IgD-negative memory B cell (primary cell): Measurements from ENCODE around the gene COMMD4. TPM values are rescaled to one million over a fixed set of nuclear protein-coding genes. Genes with fewer than 3 reads are reported as not detected.
"Not testable (repeated sequence)": the region's sequence is repeated elsewhere in the genome, so short reads cannot be mapped to it uniquely, and the experiment has no call there.

ENCODE experiments used
- H3K27ac Mint-ChIP-seq, 3 donors: one replicate each; pipeline ENCODE4 v1.8.0; 2020 to 2022; ENCODE audit warnings: mild to moderate bottlenecking in 3 of 3, mixed read lengths in 3 of 3, moderate library complexity in 1 of 3
- H3K27me3 Mint-ChIP-seq: one replicate; pipeline ENCODE4 v1.8.0; 2021; ENCODE audit warnings: mixed read lengths
- H3K36me3 Mint-ChIP-seq: one replicate; pipeline ENCODE4 v1.8.0; 2020; ENCODE audit warnings: mild to moderate bottlenecking, mixed read lengths
- H3K4me1 Mint-ChIP-seq, 3 donors: one replicate each; pipeline ENCODE4 v1.8.0; 2020 to 2022; ENCODE audit warnings: mixed read lengths in 3 of 3, mild to moderate bottlenecking in 1 of 3
- H3K4me3 Mint-ChIP-seq, 4 donors: one replicate each; pipeline ENCODE4 v1.8.0; 2020 to 2022; ENCODE audit warnings: mild to moderate bottlenecking in 4 of 4, mixed read lengths in 4 of 4, moderate library complexity in 3 of 4
- H3K9me3 Mint-ChIP-seq, 3 donors: one replicate each; pipeline ENCODE4 v1.8.0; 2020 to 2021; ENCODE audit warnings: mixed read lengths in 3 of 3, mild to moderate bottlenecking in 1 of 3
- polyA plus RNA-seq: library from polyadenylated mRNA; unstranded; fragments of 300-500 nt; fragmentation: Illumina TruSeq; gene quantifications from one replicate; pipeline ENCODE4 v1.2.3, GENCODE V29; 2021

COMMD4 gene
- polyA plus RNA-seq, 1 donor from 2014 or later, result 36.2 TPM

GRCh38 chr15:75367913-75368688 lies 32.2 kb downstream of the COMMD4 start, which contains the start of gene MAN2C1:
MAN2C1 (minus strand) TSS chr15:75368607; CDS start chr15:75368583, 24 bp downstream.
- Mint-ChIP-seq H3K27me3 (no peaks in the 10 kb centered on the region), H3K4me1 (peaks cover 8 to 19% (median 10%) of the 10 kb centered on the region in 3 donors), H3K27ac (peak within 1 kb of the TSS; percentile 97 to 100 (median 99)), H3K36me3 (peaks cover 4% of the 10 kb centered on the region), H3K4me3 (peak within 1 kb of the TSS; percentile 90 to 97 (median 95)), H3K9me3 (no peaks in the 10 kb centered on the region)

DNA sequence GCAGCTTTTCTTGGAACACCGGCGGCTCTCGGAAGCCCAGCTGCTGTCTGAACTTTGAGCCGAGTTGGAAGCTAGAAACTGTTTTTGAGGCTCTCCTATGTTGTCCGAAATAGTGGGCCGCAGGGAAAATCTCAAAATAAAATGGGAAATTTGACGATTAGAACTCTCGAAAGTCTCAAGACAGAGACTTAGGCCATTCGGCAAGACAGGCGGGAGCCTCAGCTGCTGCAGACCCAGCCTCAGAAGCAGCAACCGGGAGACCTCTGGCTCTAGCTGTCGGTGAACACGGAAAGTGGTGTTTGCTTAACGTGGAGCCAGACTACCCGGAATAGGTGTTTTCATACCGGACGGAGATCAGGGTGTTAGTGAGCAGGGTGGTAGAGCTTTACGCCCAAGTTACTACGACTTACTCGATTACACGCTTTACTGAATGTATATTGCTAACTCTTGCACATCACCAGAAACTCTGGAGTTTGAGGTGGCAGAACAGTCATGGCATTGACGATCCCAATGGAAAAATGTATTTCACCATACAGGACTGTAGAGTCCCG lies 32.9 kb downstream of the COMMD4 start:
- H3K4me1 Mint-ChIP-seq, result peaks cover 7 to 19% (median 10%) of the 10 kb centered on the region in 3 donors
- H3K9me3 Mint-ChIP-seq, result no peaks in the 10 kb centered on the region
- H3K4me3 Mint-ChIP-seq, result peak overlapping the region; percentile 90 to 97 (median 95)
- H3K27ac Mint-ChIP-seq, result peak overlapping the region; percentile 97 to 100 (median 99)
- no peaks in the 10 kb centered on the region for H3K27me3 Mint-ChIP-seq
- peaks cover 5% of the 10 kb centered on the region for H3K36me3 Mint-ChIP-seq

DNA sequence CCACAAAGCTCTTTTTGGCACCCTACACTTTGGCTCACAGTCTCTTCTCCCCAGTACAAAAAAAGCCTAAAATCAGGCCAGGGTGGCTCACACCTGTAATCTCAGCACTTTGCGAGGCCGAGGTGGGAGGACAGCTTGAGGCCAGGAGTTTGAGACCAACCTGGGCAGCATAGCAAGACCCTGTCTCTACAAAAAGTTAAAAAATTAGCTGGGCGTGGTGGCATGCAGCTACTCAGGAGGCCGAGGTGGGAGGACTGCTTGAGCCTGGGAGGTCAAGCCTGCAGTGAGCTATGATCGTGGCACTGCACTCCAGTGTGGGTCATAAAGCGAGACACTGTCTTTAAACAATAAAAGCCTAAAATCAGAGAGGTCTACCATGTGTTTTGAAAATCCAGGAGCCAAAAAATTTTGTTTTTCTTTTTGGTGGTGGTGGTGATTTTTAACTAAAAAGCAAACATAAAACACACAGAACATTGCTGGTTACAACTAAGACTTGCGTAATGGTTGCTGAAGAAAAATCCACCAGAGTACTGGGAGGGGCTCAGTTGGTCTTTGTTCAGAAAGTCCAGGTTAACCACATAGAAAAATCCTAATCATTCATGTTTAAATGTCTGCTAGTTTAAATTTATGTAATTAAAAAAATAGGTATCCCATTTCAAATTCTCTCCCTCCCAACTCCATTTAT lies 34.2 kb downstream of the COMMD4 start:
- Mint-ChIP-seq H3K27me3 (no peaks in the 10 kb centered on the region), H3K9me3 (no peaks in the 10 kb centered on the region), H3K36me3 (peaks cover 4% of the 10 kb centered on the region), H3K4me3 (peak overlapping the region; percentile 60 to 96 (median 92)), H3K4me1 (peaks cover 6 to 21% (median 17%) of the 10 kb centered on the region in 3 donors), H3K27ac (peak overlapping the region; percentile 97 to 100 (median 99))

- H3K36me3 Mint-ChIP-seq, result peaks cover 7% of the 10 kb centered on the region
- H3K4me3 Mint-ChIP-seq, result no peak overlapping the region
- H3K27ac Mint-ChIP-seq, result peak overlapping the region in 1 of 3 donors; percentile 43
- H3K9me3 Mint-ChIP-seq, result no peaks in the 10 kb centered on the region
- H3K4me1 Mint-ChIP-seq, result peaks cover 7 to 22% (median 17%) of the 10 kb centered on the region in 3 donors
- no peaks in the 10 kb centered on the region for H3K27me3 Mint-ChIP-seq
These were observed 35.6 kb downstream of the COMMD4 start for GRCh38 chr15:75371486-75371885.

DNA sequence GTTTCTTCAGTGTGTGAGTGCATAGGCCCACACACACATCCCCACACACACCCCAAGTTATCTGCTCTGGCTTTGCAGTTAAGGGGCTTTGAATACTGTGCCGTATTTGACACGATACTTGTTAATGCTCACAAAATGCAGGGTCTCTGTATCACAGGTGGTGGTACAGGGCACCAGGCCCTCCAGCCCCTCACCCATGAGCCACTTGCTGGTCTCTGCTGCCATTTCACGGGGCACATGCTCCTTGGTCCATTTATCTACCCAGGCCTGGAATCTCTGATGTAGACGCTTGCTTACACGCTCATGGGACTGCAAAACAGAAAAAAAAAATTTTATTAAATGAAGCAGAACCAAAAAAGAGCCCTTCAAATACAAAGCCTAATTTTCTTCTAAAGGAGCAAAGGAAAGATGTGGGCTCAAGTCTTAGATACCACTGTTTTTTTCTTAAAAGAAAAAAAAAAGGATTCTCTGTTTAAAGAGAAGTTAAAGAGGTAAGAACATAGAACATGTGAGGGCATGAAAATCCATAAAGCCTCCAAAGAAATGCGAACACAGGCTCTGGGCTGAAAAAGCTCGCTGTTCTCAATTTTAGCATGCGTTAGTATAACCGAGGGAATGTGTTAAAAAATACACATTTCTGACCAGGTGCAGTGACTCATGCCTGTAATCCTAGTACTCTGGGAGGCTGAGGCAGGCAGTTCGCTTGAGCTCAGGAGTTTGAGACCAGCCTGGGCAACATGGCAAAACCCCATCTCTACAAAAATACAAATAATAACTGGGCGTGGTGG lies 36.2 kb downstream of the COMMD4 start:
- no peak overlapping the region for H3K4me3 Mint-ChIP-seq
- no peaks in the 10 kb centered on the region for H3K9me3 Mint-ChIP-seq
- H3K4me1 Mint-ChIP-seq, result peaks cover 7 to 22% (median 17%) of the 10 kb centered on the region in 3 donors
- peak overlapping the region in 1 of 3 donors; percentile 43 for H3K27ac Mint-ChIP-seq
- H3K27me3 Mint-ChIP-seq, result no peaks in the 10 kb centered on the region
- peaks cover 7% of the 10 kb centered on the region for H3K36me3 Mint-ChIP-seq

DNA sequence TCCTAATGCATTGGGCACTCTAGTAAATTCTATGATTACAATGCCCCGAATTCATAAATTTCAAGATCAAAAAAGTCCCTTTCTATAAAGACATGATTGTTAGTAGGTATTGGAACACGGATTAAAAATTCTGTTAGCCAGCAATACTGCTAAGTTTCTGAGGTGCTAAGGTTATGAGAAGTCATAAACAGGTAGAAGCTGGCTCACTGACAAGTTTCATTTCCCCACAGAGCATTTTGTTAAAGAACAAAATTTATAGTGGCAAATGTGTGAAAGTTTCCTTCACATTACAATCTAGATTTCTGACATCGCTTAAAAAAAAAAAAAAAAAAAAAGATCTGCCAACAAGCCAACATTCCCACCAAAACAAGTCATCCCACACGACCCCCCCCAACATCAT lies 44.9 kb downstream of the COMMD4 start:
- Mint-ChIP-seq H3K4me1 (peaks cover 18 to 22% (median 19%) of the 10 kb centered on the region in 3 donors), H3K27me3 (no peaks in the 10 kb centered on the region), H3K9me3 (no peaks in the 10 kb centered on the region), H3K27ac (peak overlapping the region; percentile 68 to 86 (median 76)), H3K36me3 (peaks cover 8% of the 10 kb centered on the region), H3K4me3 (peak overlapping the region; percentile 12 to 89 (median 38))

GRCh38 chr15:75383986-75384385 lies 48.1 kb downstream of the COMMD4 start:
- H3K4me3 Mint-ChIP-seq, H3K27ac Mint-ChIP-seq, H3K9me3 Mint-ChIP-seq, H3K27me3 Mint-ChIP-seq: not testable (repeated sequence)
- peaks cover 25 to 32% (median 31%) of the 10 kb centered on the region in 3 donors for H3K4me1 Mint-ChIP-seq
- peaks cover 11% of the 10 kb centered on the region for H3K36me3 Mint-ChIP-seq

Other genes starting within 250 kb of the COMMD4 start
- gene C15orf39, start 134.2 kb upstream of the COMMD4 start, polyA plus RNA-seq, result 6.3 TPM
- not detected for gene GOLGA6C, start 77.7 kb upstream of the COMMD4 start, polyA plus RNA-seq
- not detected for gene GOLGA6D, start 53.2 kb upstream of the COMMD4 start, polyA plus RNA-seq
- gene NEIL1, start 11.0 kb downstream of the COMMD4 start, polyA plus RNA-seq, result 16.0 TPM
- 13.2 TPM for gene MAN2C1, start 32.5 kb downstream of the COMMD4 start, polyA plus RNA-seq
- 15.9 TPM for gene SIN3A, start 115.6 kb downstream of the COMMD4 start, polyA plus RNA-seq
- gene PTPN9, start 243.3 kb downstream of the COMMD4 start, polyA plus RNA-seq, result 13.3 TPM